Lower leg skin (tissue), 3 donors: ENCODE results near the gene TRPC3.

Experiments
- CTCF ChIP-seq, 3 donors: fragments of 450-650 bp; IDR thresholded peaks; one replicate each; pipeline ENCODE4 v1.5.1; 2016; ENCODE audit warnings: antibody characterized with exemption in 3 of 3, mild to moderate bottlenecking in 3 of 3, moderate library complexity in 2 of 3
- POLR2A ChIP-seq, 2 donors: fragments of 450-650 bp; IDR thresholded peaks; one replicate each; pipeline ENCODE4 v1.6.1; 2016 to 2017; ENCODE audit warnings: antibody characterized with exemption in 2 of 2, mild to moderate bottlenecking in 1 of 2, moderate library complexity in 1 of 2

DNA sequence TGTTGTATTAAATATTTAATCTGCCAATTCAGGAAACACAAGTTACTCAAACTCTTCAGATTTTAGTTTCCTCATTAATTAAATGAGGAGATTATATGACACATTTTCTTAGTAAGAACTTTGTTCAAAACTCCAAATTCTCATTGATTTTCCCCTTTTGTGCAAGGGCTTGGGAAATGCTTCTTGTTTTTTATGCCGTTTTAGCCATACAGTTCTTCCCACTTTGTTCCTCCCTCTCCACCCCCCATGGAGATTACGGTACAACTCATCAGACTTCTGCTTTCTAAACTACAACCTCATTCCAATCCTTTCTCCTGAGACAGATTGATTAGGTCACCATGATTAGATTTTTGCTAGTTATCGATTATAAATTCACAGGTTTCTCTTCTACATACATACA lies 70.7 kb downstream of the TRPC3 start:
- TF ChIP-seq CTCF (IDR thresholded peaks at IDR 0.05) (no peak), POLR2A (IDR thresholded peaks at IDR 0.05) (no peak)
